Thoracic aorta (tissue), 2 donors: ENCODE measurements around the gene TRPM5. TPM values are rescaled to one million over a fixed set of nuclear protein-coding genes. Genes with fewer than 3 reads are reported as not detected.

ENCODE experiments used
- ATAC-seq: fragments of 150-250 bp; one replicate; pipeline ENCODE4 v1.8.0; 2017; ENCODE audit warnings: low read depth; ENCODE audit not compliant: insufficient number of reproducible peaks, low FRiP score
- DNase-seq: peaks from one replicate; pipeline ENCODE4 v3.0.0-alpha.2; 2020; ENCODE audit warnings: low spot score
- H3K27ac ChIP-seq, 2 donors: fragments of 200-600 bp; sonication (generic); 1 replicate in 1 of 2; 2 replicates in 1 of 2; pipeline ENCODE4 v1.5.1; 2016; ENCODE audit warnings: mild to moderate bottlenecking in 2 of 2, moderate library complexity in 2 of 2
- H3K27me3 ChIP-seq: fragments of 200-600 bp; sonication (generic); replicated peaks from 2 replicates; pipeline ENCODE4 v1.6.0; 2016; ENCODE audit warnings: mild to moderate bottlenecking; ENCODE audit not compliant: insufficient read depth
- H3K36me3 ChIP-seq: fragments of 200-600 bp; sonication (generic); one replicate; pipeline ENCODE4 v1.5.1; 2016
- H3K4me1 ChIP-seq, 2 donors: fragments of 200-600 bp; sonication (generic); 1 replicate in 1 of 2; 2 replicates in 1 of 2; pipeline versions ENCODE4 v1.5.1 to v1.6.0; 2016; ENCODE audit warnings: low read depth in 2 of 2, mild to moderate bottlenecking in 1 of 2; ENCODE audit not compliant: control insufficient read depth in 1 of 2
- H3K4me3 ChIP-seq: fragments of 200-600 bp; sonication (generic); 2 replicates; pipeline ENCODE4 v1.5.1; 2016; ENCODE audit warnings: mild to moderate bottlenecking
- H3K9me3 ChIP-seq: fragments of 200-600 bp; sonication (generic); 2 replicates; pipeline ENCODE4 v1.5.1; 2016
- total RNA-seq, 2 donors: library from RNA; depleted of rRNA; stranded (reverse); fragments of >200 nt; gene quantifications; one replicate each; pipeline versions ENCODE4 v1.1.0 to v1.2.3, GENCODE V29; 2016
- TF ChIP-seq, protein P1 (sequence below): fragments of 200-600 bp; sonication (generic); IDR thresholded peaks from one replicate; pipeline ENCODE4 v1.5.1; 2019; ENCODE audit warnings: antibody characterized with exemption

The TRPM5 gene
- total RNA-seq, 2 donors from 2014 or later = not detected

DNA sequence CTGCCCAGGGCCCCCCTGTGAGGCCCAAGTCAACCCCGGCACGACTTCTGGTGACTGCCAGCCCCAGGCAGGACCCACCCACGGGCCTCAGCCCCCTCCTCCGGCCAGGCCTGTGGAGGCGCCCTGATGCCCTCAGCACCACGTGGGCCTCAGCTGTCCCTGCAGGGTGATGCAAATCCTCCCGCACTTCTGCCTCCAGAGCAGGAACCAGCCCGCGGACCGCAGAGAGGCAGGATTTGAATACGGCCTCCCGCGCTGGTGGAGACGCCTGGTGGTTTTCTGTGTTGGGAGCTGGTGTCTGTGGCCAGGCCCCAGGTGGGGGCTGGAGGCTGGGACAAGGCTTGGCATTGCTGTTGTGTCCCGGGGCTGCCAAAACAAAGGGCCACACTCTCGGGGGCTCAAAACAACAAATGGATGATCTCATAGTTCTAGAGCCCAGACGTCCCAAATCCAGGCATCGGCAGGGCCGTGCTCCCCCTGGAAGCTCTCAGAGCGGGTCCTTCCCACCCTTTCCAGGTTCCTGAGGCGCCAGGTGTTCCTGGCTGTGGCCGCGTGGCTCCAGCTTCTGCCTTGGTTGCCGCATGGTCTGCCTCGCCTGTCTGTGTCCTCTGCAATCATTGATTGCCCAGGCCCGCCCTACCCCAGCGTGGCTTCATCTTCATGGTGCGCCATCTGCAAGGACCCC, 19.4 kb downstream of the TRPM5 start:
- no peaks in the 10 kb centered on the region for H3K27me3 ChIP-seq
- H3K4me1 ChIP-seq = no peaks in the 10 kb centered on the region
- no peak overlapping the region for H3K27ac ChIP-seq
- no peaks in the 10 kb centered on the region for H3K36me3 ChIP-seq
- ATAC-seq (no peak), DNase-seq (no peak)
- TF ChIP-seq, protein P1, sequence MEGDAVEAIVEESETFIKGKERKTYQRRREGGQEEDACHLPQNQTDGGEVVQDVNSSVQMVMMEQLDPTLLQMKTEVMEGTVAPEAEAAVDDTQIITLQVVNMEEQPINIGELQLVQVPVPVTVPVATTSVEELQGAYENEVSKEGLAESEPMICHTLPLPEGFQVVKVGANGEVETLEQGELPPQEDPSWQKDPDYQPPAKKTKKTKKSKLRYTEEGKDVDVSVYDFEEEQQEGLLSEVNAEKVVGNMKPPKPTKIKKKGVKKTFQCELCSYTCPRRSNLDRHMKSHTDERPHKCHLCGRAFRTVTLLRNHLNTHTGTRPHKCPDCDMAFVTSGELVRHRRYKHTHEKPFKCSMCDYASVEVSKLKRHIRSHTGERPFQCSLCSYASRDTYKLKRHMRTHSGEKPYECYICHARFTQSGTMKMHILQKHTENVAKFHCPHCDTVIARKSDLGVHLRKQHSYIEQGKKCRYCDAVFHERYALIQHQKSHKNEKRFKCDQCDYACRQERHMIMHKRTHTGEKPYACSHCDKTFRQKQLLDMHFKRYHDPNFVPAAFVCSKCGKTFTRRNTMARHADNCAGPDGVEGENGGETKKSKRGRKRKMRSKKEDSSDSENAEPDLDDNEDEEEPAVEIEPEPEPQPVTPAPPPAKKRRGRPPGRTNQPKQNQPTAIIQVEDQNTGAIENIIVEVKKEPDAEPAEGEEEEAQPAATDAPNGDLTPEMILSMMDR = no peak
- no peaks in the 10 kb centered on the region for H3K9me3 ChIP-seq
- no peak overlapping the region for H3K4me3 ChIP-seq

DNA sequence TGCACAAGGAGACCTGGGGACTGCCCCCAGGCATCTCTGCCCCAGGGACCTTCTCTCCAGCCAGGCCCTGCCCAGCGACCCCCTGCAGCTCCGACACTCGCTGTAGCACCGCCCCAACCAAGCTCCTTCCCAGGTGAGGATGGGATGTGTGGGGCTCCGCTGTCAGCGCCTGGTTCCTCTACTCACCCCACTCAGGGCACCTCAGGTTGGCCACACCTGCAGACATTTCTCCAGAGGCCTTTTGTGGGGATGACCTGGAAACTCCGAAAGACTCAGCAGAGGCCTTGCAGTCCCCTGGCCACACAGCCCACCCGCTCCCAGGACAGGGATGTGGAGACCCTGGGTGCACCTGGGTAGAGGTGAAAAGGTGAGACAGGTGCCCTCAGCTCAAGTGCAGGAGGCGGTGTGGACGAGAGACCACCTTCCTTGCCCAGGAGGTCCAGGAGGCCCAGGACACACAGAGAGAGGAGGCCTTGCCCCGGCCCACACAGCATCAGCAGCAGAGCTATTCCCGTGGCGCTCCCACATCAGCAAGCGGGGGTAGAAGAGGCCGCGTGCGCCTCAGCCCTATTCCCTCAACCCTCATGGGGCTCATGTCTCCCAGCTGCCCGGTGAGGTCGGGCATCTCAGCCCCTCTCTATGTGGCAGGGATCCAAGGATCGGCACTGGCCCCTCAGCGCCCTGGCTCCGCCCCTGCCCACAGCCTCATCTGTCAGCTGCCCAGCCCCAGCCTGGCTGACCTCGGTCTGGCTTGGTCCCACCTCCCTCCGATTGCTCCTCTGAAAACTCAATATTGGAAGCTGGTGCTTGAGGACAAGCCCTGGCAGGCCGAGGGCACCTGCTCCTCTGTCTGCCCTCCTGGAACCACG, 20.9 kb downstream of the TRPM5 start:
- no peaks in the 10 kb centered on the region for H3K9me3 ChIP-seq
- ATAC-seq (no peak), DNase-seq (no peak)
- H3K4me1 ChIP-seq = no peaks in the 10 kb centered on the region
- no peak overlapping the region for H3K4me3 ChIP-seq
- H3K27me3 ChIP-seq = no peaks in the 10 kb centered on the region
- H3K27ac ChIP-seq = no peak overlapping the region
- TF ChIP-seq, protein P1 = no peak
- no peaks in the 10 kb centered on the region for H3K36me3 ChIP-seq

DNA sequence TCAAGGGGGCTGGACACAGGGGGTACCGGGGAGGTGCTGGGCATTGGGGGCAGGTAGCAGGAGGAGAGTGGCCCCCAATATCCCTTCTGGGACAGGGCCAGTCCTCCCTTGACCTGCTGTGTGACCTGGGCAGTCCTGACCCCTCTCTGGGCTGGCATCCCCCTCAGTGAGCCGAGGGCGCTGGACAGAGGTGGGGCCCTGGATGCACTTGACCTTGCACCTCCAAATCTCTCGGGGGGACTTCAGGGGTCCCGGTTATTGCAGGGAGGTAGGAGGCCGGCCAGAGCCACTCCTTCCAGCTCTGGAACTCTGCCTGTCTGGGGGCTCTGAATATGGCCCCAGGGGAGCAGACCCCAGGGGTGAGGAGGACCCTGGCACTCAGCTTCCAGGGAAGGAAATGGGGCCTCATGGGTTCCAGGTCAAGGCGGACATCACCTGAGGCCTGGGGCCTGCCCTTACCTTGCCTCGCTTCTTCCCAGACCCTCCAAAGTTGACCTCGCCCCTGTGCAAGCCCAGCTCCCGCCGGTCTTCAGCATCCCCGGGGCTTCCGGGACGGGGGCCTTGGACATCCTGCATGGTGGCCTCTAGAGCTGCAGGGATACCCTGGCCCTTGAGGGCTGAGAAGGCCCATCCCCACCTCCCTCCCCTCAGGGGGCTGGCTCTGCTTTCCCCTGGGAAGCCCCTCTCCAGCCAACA, 21.7 kb downstream of the TRPM5 start:
- no peaks in the 10 kb centered on the region for H3K4me1 ChIP-seq
- H3K9me3 ChIP-seq = no peaks in the 10 kb centered on the region
- no peak overlapping the region for H3K4me3 ChIP-seq
- ATAC-seq (no peak), DNase-seq (no peak)
- TF ChIP-seq, protein P1 = no peak
- no peaks in the 10 kb centered on the region for H3K27me3 ChIP-seq
- no peaks in the 10 kb centered on the region for H3K36me3 ChIP-seq
- H3K27ac ChIP-seq = no peak overlapping the region

DNA sequence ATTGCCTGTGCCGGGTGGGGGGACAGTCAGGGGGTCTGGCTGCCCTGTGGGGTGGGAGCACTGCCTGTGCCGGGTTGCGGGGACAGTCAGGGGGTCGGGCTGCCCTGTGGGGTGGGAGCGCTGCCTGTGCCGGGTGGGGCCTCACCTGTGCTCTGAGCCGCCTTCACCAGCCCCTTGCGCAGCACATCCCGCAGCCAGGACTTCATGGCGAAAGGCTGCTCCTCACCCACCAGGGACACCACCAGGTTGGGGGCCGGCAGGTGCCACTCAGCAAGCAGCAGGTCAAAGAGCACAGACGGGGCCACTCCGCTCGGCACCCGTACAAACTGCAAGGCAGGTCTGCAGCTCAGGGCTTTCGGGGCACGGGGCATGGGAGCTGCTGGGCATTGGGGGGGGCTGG, 22.3 kb downstream of the TRPM5 start:
- Histone ChIP-seq H3K4me3 (no peak overlapping the region), H3K4me1 (no peaks in the 10 kb centered on the region), H3K27me3 (no peaks in the 10 kb centered on the region), H3K9me3 (no peaks in the 10 kb centered on the region), H3K27ac (no peak overlapping the region), H3K36me3 (no peaks in the 10 kb centered on the region)
- ATAC-seq (no peak), DNase-seq (no peak)
- TF ChIP-seq, protein P1 = no peak
